SW480 (cell line): ENCODE data around the gene RNF40.
"Not testable (repeated sequence)": the region's sequence is repeated elsewhere in the genome, so short reads cannot be mapped to it uniquely, and the experiment has no call there.

Experiments used
- DNase-seq: peaks from one replicate; pipeline ENCODE4 v3.0.0-alpha.2; 2016; ENCODE audit warnings: low spot score

The RNF40 gene

GRCh38 chr16:30820952-30821421 lies 58.9 kb downstream of the RNF40 start:
- DNase-seq, result no peak

GRCh38 chr16:30821441-30821840 lies 59.3 kb downstream of the RNF40 start:
- not testable (repeated sequence) for DNase-seq

GRCh38 chr16:30821891-30822290 lies 59.8 kb downstream of the RNF40 start:
- DNase-seq, result no peak
